HG03196 (cell line): ENCODE results near the gene GALNT15.

Experiments
- ATAC-seq: cut with Tn5 transposase; IDR thresholded peaks from one replicate; pipeline ENCODE4 v1.9.1; 2021; ENCODE audit not compliant: unreplicated experiment

The GALNT15 gene

GRCh38 chr3:16151109-16151508 lies 23.4 kb upstream of the GALNT15 start:
- no peak for ATAC-seq

GRCh38 chr3:16168211-16168610 lies 6.3 kb upstream of the GALNT15 start:
- ATAC-seq: no peak

- ATAC-seq: no peak
Measured at GRCh38 chr3:16171009-16171408, 3.5 kb upstream of the GALNT15 start.

- no peak for ATAC-seq
Measured at GRCh38 chr3:16171825-16172224, 2.7 kb upstream of the GALNT15 start.

- ATAC-seq: no peak
Measured at GRCh38 chr3:16173283-16174025, 1.0 kb upstream of the GALNT15 start.

- no peak for ATAC-seq
Measured at GRCh38 chr3:16174026-16174355, 489 bp upstream of the GALNT15 start.

- ATAC-seq: no peak
Measured at GRCh38 chr3:16174976-16175901, 759 bp downstream of the GALNT15 start.

DNA sequence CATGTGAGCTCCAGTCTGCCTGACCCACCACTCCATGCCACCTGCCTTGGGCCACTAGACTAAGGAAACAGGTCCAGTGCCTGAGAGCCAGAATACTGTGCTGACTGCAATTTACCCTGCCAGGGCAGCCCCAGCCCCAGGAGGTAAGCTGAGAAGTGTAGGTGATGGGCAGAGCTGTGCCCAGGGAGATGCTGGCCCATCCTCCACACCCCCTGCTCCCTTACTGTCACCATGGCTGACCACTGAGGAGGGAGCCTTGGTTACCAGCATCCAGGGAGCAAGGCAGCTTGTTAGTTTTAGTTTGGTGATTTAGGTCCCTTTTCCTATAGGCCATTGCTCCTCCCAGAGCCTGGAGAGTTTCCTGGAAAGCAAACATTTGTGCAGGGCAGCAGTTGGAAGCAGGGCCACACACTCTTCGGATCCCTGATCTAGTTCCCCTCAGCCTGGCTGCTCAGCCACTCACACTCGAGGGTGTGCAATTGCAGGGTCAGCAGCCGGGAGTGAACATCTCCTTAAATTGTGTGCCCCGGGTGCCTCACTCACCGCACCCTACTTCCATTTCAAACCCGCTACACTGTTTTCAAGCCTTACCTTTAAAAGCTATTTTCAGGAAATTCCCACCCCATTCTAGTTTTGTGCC lies 2.0 kb downstream of the GALNT15 start:
- ATAC-seq: no peak

- no peak for ATAC-seq
Measured at GRCh38 chr3:16177382-16177781, 2.9 kb downstream of the GALNT15 start.

DNA sequence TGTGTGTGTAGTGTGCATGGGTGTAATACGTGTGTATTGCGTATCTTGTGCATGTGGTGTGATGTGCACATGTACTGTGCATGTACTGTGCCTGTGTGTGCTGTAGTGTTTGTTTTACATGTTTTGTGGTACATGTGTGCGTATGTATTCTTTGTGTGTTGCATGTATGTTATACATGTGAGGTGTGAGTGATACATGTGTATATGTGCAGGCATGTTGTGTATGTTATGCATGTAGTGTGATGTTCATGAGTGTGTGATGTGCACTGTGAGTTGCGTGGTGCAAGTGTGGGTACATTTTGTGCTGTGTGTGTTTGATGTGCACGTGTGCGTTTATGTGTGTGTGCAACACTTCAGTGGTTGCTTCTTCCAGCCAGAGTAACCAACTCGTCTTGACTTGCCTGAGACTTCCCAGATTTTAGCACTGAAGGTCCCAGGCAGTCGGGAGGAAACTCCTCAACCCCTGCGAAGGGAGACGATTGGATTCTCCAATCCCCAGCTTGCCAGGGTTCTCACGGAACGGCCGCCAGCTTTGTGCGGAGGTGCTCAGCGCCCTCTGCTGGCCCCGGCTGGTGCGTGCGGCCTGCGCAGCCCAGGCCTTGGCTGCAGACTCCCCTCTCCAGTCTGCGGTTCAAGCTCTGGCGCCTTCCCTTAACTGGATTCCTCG lies 3.6 kb downstream of the GALNT15 start:
- ATAC-seq: peak; percentile 54

GRCh38 chr3:16178628-16178988 lies 4.1 kb downstream of the GALNT15 start:
- ATAC-seq: no peak

GRCh38 chr3:16179261-16179660 lies 4.8 kb downstream of the GALNT15 start:
- no peak for ATAC-seq

DNA sequence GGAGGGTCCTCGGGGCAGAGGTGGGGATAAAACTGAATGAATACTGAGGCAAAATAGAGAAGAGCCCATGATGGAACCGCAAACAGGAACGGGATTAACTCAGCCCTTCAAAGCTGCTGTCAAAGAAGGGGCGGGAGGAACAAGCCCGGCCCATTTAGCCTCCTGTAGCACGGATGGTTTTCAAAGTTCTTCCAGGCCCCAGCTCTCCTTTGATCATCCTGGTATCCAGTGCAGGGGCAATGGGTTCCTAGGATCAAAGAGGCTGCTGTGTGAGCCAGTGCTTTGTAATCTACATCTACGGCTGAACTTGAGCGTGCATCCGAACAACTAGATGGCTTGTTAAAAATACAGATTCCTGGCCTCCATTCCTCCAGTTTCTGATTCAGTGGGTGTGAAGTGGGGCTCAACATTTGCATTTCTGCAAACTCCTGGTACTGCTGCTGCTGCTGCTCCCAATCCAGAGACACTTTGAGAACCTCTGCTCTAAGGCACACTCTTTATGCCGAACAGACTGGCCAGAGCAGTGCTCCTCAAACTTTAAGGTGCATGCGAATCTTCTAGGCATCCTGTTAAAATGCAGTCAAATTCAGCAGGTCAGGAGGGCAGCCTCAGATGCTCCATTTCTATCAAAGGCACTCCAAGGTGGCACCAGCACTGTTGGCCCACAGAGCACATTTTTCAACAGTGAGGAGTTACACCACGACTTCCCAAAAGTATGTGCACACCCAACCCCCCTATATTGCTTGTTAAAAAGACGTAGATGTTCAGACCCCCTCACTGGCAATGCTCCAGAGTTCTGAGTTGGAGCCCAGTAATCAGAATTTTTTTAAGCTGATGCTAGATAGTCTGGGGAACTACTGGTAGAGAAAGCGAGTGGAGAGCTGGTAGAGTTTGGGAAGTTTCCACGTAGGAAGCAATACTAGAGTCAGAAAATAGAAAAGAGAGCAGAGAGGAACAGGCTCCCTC lies 5.6 kb downstream of the GALNT15 start:
- no peak for ATAC-seq

GRCh38 chr3:16180737-16181134 lies 6.3 kb downstream of the GALNT15 start:
- ATAC-seq: no peak

GRCh38 chr3:16181361-16181760 lies 6.9 kb downstream of the GALNT15 start:
- ATAC-seq: no peak

GRCh38 chr3:16182183-16182582 lies 7.7 kb downstream of the GALNT15 start:
- no peak for ATAC-seq

DNA sequence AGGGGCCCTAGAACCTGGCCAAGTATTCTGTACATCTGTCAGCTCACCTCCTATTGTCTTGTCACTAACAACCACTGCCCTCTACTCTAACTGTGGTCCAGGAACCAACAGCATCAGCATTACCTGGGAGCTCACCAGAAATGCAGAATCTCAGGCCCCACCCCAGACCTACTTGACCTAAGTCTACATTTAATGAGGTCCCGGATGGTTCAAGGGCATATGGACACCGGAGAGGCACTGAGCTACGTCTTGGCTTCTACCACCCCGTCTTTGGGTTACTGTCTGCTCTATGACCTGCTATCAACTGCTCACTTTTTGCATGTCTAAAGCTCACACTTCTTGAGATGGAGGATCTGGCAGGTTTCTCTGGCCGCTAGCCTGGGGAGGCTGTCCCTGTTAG lies 8.1 kb downstream of the GALNT15 start:
- no peak for ATAC-seq

DNA sequence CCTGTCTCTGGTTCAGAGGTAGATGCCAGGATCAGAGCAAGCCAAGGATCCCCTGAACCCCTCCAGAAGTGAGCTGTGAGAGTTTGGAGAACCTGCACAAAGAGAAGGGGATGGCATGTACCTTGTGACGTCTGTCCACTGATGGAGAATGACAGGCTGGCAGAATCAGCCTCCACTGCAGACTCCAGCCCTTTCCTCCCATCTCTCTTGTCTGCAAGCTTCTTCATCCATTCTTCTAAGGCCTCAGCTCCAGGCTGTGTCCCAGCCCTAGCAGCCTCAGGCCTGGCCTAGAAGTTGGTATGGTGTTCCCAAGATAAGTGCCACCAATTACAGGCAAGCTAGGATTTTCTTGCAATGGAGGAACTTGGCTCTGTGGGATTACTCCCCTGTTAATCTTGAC lies 8.6 kb downstream of the GALNT15 start:
- ATAC-seq: no peak

DNA sequence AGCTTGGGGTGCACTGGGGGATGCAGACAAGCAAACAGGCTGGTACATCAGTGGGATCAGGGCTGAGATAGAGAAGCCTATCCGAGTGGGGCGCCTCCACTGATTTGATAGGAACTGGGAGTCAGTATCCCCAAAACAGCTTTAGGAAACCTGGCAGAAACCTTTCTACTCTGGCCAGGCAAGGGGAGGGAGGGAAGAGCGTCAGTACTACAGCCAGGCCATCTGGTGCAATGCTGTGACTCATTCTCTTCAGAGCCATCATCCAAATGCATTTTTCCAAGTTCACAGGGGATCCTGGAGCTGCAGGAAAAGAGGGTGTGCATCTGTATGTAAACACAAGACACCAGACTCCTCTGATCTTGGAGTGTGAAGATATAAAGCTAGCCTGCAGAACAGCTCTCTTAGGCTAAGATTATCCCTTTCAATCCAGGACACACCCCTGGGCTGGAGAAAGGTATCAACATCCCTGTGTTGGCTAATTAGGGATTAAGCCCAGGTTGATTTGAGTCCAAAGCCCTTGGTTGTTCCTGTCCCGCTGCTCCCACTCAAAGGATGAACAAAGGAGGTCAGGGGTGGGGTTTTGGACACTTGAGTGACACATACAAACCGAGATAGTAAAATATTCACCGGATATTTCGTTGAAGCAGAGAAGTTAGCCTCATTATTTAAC lies 9.3 kb downstream of the GALNT15 start:
- no peak for ATAC-seq

- ATAC-seq: no peak
Measured at GRCh38 chr3:16186086-16186485, 11.6 kb downstream of the GALNT15 start.
